ENCODE data around the gene MAGIX. TPM values are rescaled to one million over a fixed set of nuclear protein-coding genes. Genes with fewer than 3 reads are reported as not detected.

Gene MAGIX
- total RNA-seq, 4 donors from 2014 or later: 0.77 to 12.4 (median 5.2) TPM

GRCh38 chrX:49153467-49153866, 9.1 kb upstream of the MAGIX start:
- TF ChIP-seq, protein P1, sequence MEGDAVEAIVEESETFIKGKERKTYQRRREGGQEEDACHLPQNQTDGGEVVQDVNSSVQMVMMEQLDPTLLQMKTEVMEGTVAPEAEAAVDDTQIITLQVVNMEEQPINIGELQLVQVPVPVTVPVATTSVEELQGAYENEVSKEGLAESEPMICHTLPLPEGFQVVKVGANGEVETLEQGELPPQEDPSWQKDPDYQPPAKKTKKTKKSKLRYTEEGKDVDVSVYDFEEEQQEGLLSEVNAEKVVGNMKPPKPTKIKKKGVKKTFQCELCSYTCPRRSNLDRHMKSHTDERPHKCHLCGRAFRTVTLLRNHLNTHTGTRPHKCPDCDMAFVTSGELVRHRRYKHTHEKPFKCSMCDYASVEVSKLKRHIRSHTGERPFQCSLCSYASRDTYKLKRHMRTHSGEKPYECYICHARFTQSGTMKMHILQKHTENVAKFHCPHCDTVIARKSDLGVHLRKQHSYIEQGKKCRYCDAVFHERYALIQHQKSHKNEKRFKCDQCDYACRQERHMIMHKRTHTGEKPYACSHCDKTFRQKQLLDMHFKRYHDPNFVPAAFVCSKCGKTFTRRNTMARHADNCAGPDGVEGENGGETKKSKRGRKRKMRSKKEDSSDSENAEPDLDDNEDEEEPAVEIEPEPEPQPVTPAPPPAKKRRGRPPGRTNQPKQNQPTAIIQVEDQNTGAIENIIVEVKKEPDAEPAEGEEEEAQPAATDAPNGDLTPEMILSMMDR (IDR thresholded peaks at IDR 0.05): no peak
- no peak for TF ChIP-seq POLR2A (IDR thresholded peaks at IDR 0.05)
- no peaks in the 10 kb centered on the region for H3K9me3 ChIP-seq
- H3K4me1 ChIP-seq: no peaks in the 10 kb centered on the region
- H3K27me3 ChIP-seq: no peaks in the 10 kb centered on the region
- DNase-seq: no peak
- no peaks in the 10 kb centered on the region for H3K36me3 ChIP-seq
- no peak overlapping the region for H3K4me3 ChIP-seq
- H3K27ac ChIP-seq: no peak overlapping the region
- intact Hi-C loops (cut with DNase I; ENCODE audit: low total_unique reads): no loop called here

DNA sequence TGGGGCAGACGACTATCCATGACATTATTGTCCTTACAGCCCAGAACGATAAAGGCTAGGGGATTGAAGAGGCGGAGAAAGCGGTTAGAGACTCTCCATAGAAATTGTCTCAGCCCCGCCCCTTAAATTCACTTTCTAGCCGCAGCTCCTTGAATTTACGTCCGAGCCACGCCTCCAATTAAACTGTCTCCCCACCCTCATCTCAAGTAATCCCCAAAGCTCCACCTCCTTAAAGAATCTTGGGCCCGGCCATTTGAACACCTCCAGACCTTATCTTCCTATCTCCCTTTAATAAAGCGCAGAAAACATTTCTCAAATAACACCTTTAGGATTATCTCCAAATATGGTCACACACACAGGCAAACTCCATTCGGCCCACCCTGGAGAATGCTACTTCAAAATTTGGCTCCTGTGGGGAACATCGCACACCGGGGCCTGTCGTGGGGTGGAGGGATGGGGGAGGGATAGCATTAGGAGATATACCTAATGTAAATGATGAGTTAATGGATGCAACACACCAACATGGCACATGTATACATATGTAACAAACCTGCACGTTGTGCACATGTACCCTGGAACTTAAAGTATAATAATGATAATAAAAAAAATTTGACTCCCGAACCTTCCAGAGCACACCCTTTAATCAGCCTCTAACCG, 7.2 kb upstream of the MAGIX start:
- H3K9me3 ChIP-seq: no peaks in the 10 kb centered on the region
- H3K4me3 ChIP-seq: peak overlapping the region; percentile 49
- peak overlapping the region; percentile 96 to 98 for H3K27ac ChIP-seq
- peak; percentile 46 to 73 for DNase-seq
- TF ChIP-seq, protein P1 (IDR thresholded peaks at IDR 0.05): no peak
- peak in 1 of 2 donors; percentile 20 for TF ChIP-seq POLR2A (IDR thresholded peaks at IDR 0.05)
- intact Hi-C loops (cut with DNase I; ENCODE audit: low total_unique reads): no loop called here
- no peaks in the 10 kb centered on the region for H3K27me3 ChIP-seq
- H3K4me1 ChIP-seq: no peaks in the 10 kb centered on the region
- no peaks in the 10 kb centered on the region for H3K36me3 ChIP-seq

DNA sequence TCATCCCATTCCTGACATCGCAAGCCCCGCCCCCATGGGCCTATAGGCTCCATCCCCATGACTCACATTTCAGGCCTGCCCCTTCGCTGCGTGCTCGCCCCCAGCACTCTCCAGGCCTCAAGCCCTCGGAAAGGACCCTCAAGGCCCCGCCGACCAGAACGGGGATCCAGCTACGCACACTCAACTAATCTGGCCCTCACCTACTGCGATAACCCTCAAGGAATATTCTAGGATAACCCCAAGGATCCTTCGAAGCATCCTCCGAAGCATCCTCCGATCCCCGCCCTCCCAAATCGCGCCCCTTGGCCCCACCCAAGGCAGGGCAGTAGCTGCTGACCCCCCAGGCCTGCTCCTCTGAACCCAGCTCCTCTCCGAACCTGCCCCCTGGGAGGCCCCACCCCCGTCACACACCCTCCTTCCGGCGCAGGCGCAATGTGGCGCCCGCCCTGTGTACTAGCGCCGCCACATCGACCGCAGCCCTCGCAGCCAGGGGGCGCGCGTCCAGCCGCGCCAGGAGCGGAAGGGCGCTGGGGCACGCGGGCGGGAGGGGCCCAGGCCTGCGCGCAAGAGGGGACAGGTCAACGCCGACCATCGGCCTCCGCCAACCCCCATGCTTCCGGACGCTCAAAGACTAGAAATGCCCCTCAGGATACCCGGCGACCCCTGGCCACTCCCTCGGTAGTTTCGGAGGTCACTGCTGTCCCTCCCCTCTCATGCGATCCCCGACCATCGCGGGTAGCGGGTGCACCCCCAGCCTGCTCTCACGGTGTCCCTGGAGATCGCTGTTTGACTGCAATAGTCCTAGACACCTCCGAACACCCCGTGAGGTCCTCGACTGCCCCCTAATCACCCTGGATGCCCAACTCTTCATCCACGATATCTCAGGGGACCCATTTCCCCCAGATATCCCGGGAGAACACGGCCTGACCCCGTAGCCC, 6.4 kb upstream of the MAGIX start:
- Histone ChIP-seq H3K36me3 (no peaks in the 10 kb centered on the region), H3K27ac (peak overlapping the region; percentile 96 to 98), H3K9me3 (no peaks in the 10 kb centered on the region), H3K4me1 (no peaks in the 10 kb centered on the region), H3K27me3 (no peaks in the 10 kb centered on the region), H3K4me3 (peak overlapping the region; percentile 49)
- intact Hi-C loops (cut with DNase I; ENCODE audit: low total_unique reads): no loop called here
- peak; percentile 90 to 91 for DNase-seq
- TF ChIP-seq, protein P1 (IDR thresholded peaks at IDR 0.05): peak; percentile 38 to 93 (median 84)
- peak; percentile 28 to 74 for TF ChIP-seq POLR2A (IDR thresholded peaks at IDR 0.05)

DNA sequence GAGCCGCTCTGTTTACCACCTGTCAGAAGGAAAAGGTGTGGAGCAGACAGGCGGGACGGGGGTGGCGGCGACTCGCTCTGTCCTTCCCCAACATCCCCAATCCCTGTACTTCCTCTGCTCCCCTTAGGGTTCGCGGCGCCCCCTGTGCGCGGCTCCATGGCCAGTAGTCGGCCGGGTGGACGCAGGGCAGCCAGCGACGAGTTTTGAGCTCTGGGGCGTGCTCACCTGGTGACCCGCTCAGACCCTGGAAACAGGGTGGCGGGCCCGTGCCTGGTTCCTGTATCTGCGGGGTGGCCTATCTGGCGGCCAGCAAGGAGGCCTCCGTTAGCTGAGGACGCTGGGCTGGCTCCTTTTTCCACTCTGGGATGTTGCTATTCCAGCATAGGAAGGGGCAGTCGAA, 5.4 kb upstream of the MAGIX start:
- Histone ChIP-seq H3K4me1 (no peaks in the 10 kb centered on the region), H3K4me3 (no peak overlapping the region), H3K36me3 (no peaks in the 10 kb centered on the region), H3K27ac (no peak overlapping the region), H3K27me3 (no peaks in the 10 kb centered on the region), H3K9me3 (no peaks in the 10 kb centered on the region)
- TF ChIP-seq POLR2A (IDR thresholded peaks at IDR 0.05): no peak
- TF ChIP-seq, protein P1 (IDR thresholded peaks at IDR 0.05): no peak
- no peak for DNase-seq
- intact Hi-C loops (cut with DNase I; ENCODE audit: low total_unique reads): no loop called here

- Histone ChIP-seq H3K27ac (no peak overlapping the region), H3K36me3 (no peaks in the 10 kb centered on the region), H3K4me3 (no peak overlapping the region), H3K4me1 (no peaks in the 10 kb centered on the region), H3K27me3 (no peaks in the 10 kb centered on the region), H3K9me3 (no peaks in the 10 kb centered on the region)
- intact Hi-C loops (cut with DNase I; ENCODE audit: low total_unique reads): no loop called here
- TF ChIP-seq, protein P1 (IDR thresholded peaks at IDR 0.05): no peak
- TF ChIP-seq POLR2A (IDR thresholded peaks at IDR 0.05): no peak
- no peak for DNase-seq
These were observed 1.6 kb upstream of the MAGIX start for GRCh38 chrX:49160908-49161307.

All from uterus (tissue), 4 donors.